Colonic mucosa (tissue), 4 donors: ENCODE results near the gene C11orf97. TPM values are rescaled to one million over a fixed set of nuclear protein-coding genes. Genes with fewer than 3 reads are reported as not detected.

ENCODE experiments used
- DNase-seq: peaks from one replicate; pipeline ENCODE4 v3.0.0-alpha.2; 2020
- H3K27ac ChIP-seq: fragments of 200-600 bp; one replicate; pipeline ENCODE4 v1.8.0; 2021
- H3K27me3 ChIP-seq: fragments of 200-600 bp; one replicate; pipeline ENCODE4 v1.8.0; 2021
- H3K36me3 ChIP-seq: fragments of 200-600 bp; one replicate; pipeline ENCODE4 v1.8.0; 2021
- H3K4me1 ChIP-seq: fragments of 200-600 bp; one replicate; pipeline ENCODE4 v1.8.0; 2021; ENCODE audit warnings: mild to moderate bottlenecking
- H3K4me3 ChIP-seq: fragments of 200-600 bp; one replicate; pipeline ENCODE4 v1.8.0; 2021
- H3K9ac ChIP-seq, 2 donors: one replicate each; pipeline ENCODE4 v1.7.0; 2013; ENCODE audit warnings: control low read depth in 2 of 2, low read depth in 2 of 2, low read length in 2 of 2
- H3K9me3 ChIP-seq: fragments of 200-600 bp; one replicate; pipeline ENCODE4 v1.8.0; 2021
- intact Hi-C: fragments of 100-400 bp; cut with DNase I; formaldehyde crosslinking; loops from one replicate; pipeline ENCODE4 v1.14.1; 2022
- total RNA-seq, 2 donors: library from RNA; stranded (reverse); fragmentation: NEBNext Ultra II Directional in 1 of 2; extraction: Animal tissue kit (Norgen Biotek cat#: 25700) in 1 of 2; gene quantifications; one replicate each; pipeline ENCODE4 v1.2.1, GENCODE V29; 2021
- TF ChIP-seq, protein P1 (sequence below): fragments of 200-600 bp; IDR thresholded peaks from one replicate; pipeline ENCODE4 v1.8.0; 2022; ENCODE audit warnings: antibody characterized with exemption, mild to moderate bottlenecking
- donor health status: healthy.
- donor health status: DM: no; HTN: no; CAD: no.
- donor health status: DM: no; HTN: no; CAD: no.

Gene C11orf97
- total RNA-seq, 2 donors from 2014 or later: not detected

DNA sequence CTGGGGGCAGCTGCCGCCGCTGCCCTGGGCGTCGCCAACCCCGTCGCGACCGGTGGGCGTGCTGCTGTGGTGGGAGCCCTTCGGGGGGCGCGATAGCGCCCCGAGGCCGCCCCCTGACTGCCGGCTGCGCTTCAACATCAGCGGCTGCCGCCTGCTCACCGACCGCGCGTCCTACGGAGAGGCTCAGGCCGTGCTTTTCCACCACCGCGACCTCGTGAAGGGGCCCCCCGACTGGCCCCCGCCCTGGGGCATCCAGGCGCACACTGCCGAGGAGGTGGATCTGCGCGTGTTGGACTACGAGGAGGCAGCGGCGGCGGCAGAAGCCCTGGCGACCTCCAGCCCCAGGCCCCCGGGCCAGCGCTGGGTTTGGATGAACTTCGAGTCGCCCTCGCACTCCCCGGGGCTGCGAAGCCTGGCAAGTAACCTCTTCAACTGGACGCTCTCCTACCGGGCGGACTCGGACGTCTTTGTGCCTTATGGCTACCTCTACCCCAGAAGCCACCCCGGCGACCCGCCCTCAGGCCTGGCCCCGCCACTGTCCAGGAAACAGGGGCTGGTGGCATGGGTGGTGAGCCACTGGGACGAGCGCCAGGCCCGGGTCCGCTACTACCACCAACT is 32.5 kb downstream of the C11orf97 start:
- peak overlapping the region; percentile 94 to 97 for H3K9ac ChIP-seq
- H3K4me1 ChIP-seq: no peaks in the 10 kb centered on the region
- H3K27me3 ChIP-seq: no peaks in the 10 kb centered on the region
- TF ChIP-seq, protein P1, sequence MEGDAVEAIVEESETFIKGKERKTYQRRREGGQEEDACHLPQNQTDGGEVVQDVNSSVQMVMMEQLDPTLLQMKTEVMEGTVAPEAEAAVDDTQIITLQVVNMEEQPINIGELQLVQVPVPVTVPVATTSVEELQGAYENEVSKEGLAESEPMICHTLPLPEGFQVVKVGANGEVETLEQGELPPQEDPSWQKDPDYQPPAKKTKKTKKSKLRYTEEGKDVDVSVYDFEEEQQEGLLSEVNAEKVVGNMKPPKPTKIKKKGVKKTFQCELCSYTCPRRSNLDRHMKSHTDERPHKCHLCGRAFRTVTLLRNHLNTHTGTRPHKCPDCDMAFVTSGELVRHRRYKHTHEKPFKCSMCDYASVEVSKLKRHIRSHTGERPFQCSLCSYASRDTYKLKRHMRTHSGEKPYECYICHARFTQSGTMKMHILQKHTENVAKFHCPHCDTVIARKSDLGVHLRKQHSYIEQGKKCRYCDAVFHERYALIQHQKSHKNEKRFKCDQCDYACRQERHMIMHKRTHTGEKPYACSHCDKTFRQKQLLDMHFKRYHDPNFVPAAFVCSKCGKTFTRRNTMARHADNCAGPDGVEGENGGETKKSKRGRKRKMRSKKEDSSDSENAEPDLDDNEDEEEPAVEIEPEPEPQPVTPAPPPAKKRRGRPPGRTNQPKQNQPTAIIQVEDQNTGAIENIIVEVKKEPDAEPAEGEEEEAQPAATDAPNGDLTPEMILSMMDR: no peak
- H3K36me3 ChIP-seq: no peaks in the 10 kb centered on the region
- H3K27ac ChIP-seq: peak overlapping the region; percentile 99
- intact Hi-C loops: no loop called here
- peak; percentile 53 for DNase-seq
- H3K9me3 ChIP-seq: no peaks in the 10 kb centered on the region
- H3K4me3 ChIP-seq: peak overlapping the region; percentile 61

DNA sequence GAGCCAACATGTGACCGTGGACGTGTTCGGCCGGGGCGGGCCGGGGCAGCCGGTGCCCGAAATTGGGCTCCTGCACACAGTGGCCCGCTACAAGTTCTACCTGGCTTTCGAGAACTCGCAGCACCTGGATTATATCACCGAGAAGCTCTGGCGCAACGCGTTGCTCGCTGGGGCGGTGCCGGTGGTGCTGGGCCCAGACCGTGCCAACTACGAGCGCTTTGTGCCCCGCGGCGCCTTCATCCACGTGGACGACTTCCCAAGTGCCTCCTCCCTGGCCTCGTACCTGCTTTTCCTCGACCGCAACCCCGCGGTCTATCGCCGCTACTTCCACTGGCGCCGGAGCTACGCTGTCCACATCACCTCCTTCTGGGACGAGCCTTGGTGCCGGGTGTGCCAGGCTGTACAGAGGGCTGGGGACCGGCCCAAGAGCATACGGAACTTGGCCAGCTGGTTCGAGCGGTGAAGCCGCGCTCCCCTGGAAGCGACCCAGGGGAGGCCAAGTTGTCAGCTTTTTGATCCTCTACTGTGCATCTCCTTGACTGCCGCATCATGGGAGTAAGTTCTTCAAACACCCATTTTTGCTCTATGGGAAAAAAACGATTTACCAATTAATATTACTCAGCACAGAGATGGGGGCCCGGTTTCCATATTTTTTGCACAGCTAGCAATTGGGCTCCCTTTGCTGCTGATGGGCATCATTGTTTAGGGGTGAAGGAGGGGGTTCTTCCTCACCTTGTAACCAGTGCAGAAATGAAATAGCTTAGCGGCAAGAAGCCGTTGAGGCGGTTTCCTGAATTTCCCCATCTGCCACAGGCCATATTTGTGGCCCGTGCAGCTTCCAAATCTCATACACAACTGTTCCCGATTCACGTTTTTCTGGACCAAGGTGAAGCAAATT is 33.3 kb downstream of the C11orf97 start:
- intact Hi-C loops: no loop called here
- Histone ChIP-seq H3K36me3 (no peaks in the 10 kb centered on the region), H3K9me3 (no peaks in the 10 kb centered on the region), H3K27ac (peak overlapping the region; percentile 99), H3K4me3 (peak overlapping the region; percentile 61), H3K9ac (peak overlapping the region; percentile 94 to 97), H3K27me3 (no peaks in the 10 kb centered on the region), H3K4me1 (no peaks in the 10 kb centered on the region)
- TF ChIP-seq, protein P1: no peak
- no peak for DNase-seq

DNA sequence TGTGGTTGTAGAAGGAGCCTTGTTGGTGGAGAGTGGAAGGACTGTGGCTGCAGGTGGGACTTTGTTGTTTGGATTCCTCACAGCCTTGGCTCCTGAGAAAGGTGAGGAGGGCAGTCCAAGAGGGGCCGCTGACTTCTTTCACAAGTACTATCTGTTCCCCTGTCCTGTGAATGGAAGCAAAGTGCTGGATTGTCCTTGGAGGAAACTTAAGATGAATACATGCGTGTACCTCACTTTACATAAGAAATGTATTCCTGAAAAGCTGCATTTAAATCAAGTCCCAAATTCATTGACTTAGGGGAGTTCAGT is 33.9 kb downstream of the C11orf97 start:
- Histone ChIP-seq H3K9me3 (no peaks in the 10 kb centered on the region), H3K9ac (peak overlapping the region; percentile 15 to 97), H3K27ac (no peak overlapping the region), H3K4me3 (peak overlapping the region; percentile 61), H3K27me3 (no peaks in the 10 kb centered on the region), H3K4me1 (no peaks in the 10 kb centered on the region), H3K36me3 (no peaks in the 10 kb centered on the region)
- no peak for DNase-seq
- intact Hi-C loops: no loop called here
- TF ChIP-seq, protein P1: no peak

DNA sequence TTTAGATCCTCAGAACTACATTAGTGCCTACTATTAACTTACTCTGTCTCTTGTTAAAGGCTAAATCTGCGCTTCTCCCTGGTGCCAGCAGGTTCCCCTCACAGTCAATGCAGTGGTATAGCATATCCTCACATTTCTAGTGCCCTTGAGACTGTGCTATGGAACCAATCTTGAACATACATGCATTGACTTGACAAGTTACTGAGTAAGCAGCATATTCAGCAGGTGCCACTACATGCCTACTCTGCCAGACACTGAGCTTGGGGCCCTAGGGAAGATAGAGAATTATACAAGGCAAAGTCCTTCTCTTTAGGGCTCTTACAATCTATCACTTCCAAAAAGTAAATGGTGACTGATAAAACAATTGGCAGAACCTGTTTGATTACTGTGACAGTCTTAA is 34.6 kb downstream of the C11orf97 start:
- peak; percentile 68 for DNase-seq
- Histone ChIP-seq H3K27ac (no peak overlapping the region), H3K27me3 (no peaks in the 10 kb centered on the region), H3K9ac (peak overlapping the region in 1 of 2 donors; percentile 97), H3K4me3 (peak overlapping the region; percentile 61), H3K9me3 (no peaks in the 10 kb centered on the region), H3K36me3 (no peaks in the 10 kb centered on the region), H3K4me1 (no peaks in the 10 kb centered on the region)
- TF ChIP-seq, protein P1: no peak
- intact Hi-C loops: no loop called here

DNA sequence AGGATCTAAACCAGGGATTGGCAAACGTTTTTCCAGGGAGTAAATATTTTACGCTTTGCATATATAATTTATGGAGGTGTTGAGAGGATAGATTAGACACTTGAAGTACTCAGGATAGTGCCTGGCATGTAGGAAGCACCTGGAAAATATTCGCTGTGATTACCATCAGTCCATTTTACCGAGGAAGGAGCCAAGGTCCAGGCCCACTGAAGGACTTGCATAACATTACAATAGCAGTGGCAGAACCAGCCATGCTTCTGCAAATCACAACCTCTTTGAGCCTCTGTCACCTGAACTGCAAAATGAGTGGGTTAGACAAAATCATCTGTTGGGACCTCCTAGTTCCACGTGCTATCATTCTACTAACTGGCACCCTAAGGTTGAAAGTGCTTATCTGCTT is 36.9 kb downstream of the C11orf97 start:
- H3K4me1 ChIP-seq: no peaks in the 10 kb centered on the region
- H3K27me3 ChIP-seq: no peaks in the 10 kb centered on the region
- no peak overlapping the region for H3K27ac ChIP-seq
- H3K36me3 ChIP-seq: no peaks in the 10 kb centered on the region
- no peak overlapping the region for H3K4me3 ChIP-seq
- TF ChIP-seq, protein P1: no peak
- DNase-seq: no peak
- intact Hi-C loops: no loop called here
- H3K9ac ChIP-seq: peak overlapping the region in 1 of 2 donors; percentile 66
- H3K9me3 ChIP-seq: no peaks in the 10 kb centered on the region
